ACHN (cell line): Measurements from ENCODE around the gene BCL7A.
"Not testable (repeated sequence)": the region's sequence is repeated elsewhere in the genome, so short reads cannot be mapped to it uniquely, and the experiment has no call there.

Source experiments
- DNase-seq: peaks from one replicate; pipeline ENCODE4 v3.0.0-alpha.2; 2015
- in situ Hi-C: cut with HindIII; loops from 2 replicates; pipeline ENCODE4 v1.10.0; 2017; ENCODE audit warnings: low sequenced_read_pairs, low pct_ligation_motif_present, low pct_unique_long_range_greater_than_20kb

The BCL7A gene

DNA sequence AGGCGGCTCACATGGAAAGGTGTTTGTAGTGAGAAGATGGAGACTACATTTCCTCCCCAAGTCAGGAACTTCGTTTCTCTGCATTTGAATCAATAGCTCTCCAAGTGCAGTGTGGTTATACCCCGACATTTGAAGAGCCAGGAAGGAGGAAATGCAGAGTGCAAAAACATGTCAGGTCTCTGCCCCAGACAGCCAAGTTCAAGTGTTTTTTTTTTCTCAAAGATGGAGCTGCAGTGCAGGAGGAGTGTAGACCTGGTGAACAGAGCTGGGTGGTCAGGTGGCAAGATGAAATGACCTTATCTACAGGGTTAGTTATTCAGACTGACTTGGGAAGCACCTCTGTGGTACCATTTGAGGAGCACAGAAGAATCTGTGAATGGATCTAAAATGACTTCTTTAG lies 78.2 kb downstream of the BCL7A start:
- no peak for DNase-seq
- in situ Hi-C loops, result no loop called here

DNA sequence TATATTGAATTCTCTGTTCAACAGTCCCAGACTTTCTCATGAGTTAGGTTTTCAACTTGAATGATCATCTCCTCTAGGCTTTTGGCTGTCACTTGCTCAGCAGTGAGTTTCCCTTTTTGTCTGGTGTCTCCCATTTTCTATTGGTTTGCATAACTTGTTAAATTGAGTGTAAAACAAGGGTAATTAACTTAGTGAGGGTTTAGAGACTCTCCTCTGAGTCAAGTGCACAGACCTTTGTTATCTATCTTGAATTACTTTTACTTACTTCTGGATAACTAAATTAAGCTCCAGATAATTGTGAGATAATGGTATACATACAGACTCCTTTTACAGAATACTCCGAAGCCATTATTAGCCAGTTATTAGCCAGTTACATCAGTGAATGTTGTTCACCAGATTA lies 78.9 kb downstream of the BCL7A start:
- no peak for DNase-seq
- in situ Hi-C loops, result no loop called here

DNA sequence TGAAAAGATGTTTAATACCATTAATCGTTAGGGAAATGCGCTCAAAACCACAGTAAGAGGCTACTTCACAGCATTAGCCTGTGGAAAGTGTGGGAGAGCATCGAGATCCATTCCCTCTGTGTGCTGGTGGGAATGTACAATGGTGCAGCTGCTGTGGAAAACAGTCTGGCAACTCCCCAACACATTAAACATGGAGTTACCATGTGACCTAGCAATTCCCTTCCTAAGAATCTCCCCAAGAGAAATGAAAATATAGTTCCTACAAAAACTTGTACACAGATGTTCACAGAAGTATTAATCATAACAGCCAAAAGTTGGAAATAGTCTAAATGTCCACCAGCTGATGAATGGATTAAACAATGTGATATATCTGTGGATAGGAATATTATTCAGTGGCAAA lies 80.6 kb downstream of the BCL7A start:
- in situ Hi-C loops, result no loop called here
- no peak for DNase-seq

DNA sequence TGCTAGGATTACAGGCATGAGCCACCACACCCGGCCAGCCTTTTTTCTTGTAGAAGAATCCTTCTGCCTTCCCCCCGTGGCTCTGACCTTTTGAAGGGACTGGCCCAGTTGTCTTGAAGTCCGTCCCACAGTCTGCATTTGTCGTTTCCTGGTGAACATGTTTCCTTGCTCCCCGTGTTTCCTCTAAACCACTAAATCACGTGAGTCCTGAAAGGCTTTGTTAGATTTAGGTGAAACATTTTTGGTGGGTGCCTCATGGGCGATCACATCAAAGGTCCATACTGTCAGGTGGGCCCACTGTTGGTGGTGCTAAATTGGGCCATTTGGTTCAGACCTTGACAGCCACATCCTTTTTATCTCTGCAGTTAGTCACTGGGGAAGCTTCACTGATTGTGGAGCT lies 83.2 kb downstream of the BCL7A start:
- no peak for DNase-seq
- in situ Hi-C loops, result no loop called here

DNA sequence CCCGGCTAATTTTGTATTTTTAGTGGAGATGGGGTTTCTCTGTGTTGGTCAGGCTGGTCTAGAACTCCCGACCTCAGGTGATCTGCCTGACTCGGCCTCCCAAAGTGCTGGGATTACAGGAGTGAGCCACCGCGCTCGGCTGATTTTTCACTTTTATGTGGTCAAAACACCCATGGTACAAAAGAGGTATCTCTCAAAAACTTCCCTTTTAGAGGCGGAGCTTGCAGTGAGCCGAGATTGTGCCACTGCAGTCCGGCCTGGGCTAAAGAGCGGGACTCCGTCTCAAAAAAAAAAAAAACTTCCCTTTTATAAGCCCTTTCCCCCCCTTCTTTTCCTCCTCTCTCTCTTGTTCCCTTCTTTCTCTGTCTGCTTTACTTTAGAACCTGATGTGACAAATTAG lies 83.8 kb downstream of the BCL7A start:
- DNase-seq, in situ Hi-C loops: not testable (repeated sequence)

DNA sequence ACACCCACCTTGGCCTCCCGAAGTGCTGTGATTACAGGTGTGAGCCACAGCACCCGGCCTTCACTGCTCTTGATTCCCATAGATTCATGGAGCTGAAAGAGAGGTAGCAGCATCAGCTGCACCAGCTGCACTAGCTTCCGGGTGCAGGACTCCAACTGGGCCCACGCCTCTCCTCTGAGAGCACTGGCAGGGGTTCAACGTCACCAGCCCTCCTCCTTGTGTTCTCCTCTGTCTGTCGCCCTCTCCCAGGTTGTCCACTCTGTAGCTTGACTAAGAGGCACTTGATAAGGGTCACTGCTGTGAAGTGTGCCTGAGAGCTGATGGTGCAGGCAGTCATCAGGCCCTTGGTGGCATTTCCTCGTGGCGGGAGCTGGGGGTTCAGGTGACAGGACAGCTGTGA lies 85.2 kb downstream of the BCL7A start:
- in situ Hi-C loops, result no loop called here
- no peak for DNase-seq

DNA sequence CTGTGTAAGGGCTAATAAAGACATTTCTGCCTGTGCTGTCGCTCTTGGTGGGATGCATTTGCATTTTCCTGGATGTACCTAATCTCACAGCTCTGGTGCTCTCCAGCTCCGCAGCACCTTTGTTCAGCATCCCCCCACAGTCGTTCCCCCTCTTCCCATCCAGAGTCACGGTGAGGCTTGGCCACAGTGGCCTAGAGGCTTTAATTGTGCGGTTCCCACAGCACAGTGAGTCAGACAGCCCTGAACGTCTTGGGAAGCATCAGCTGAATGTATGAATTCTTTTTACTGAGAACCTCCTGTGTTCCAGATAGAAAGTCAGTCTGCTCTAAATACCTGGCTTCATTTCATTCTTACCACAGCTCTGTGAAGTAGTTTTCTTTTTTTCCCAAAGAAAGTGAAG lies 85.6 kb downstream of the BCL7A start:
- in situ Hi-C loops, result no loop called here
- no peak for DNase-seq

DNA sequence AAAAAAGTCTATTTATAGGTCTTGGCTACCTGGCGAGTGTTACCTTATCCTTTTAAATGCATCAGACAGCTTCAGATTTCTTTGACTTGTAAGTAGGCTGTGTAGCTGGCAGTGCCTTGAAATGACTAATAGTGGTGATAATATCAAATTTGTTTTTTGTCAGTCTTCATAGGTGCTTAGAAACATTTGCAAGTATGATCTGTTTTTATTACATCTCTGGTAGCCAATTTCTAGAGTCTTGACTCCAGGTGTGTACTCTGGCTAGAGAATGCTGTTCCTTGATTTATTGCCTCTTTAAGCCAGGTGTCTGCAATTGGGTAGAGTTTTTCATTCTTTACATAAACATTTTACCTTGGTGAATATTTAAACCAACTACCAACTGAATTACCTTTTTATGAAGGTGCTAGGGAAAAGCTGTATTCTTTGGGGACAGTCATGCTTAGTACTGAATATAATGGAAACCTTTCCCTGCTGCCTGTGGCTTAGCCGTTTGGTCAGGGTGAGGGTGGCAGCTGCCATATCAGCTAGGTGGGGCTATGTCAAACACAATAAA lies 89.5 kb downstream of the BCL7A start:
- DNase-seq, result no peak
- in situ Hi-C loops, result no loop called here
